MCF 10A (cell line): ENCODE data around the gene FBXW5. TPM values are rescaled to one million over a fixed set of nuclear protein-coding genes. Genes with fewer than 3 reads are reported as not detected.

ENCODE experiments used
- BruUV-seq: library from RNA; stranded (reverse); fragments of 400-500 nt; replicated peaks from 2 replicates; lab custom pipeline; 2021; lab: Mats Ljungman, UMichigan
- CTCF ChIA-PET: fragments of 300-600 bp; sonication (Branson Sonifier 250); formaldehyde crosslinking; extraction: SDS; loops from one replicate; lab custom pipeline; 2021; ENCODE audit warnings: antibody characterized with exemption, inconsistent platforms; lab: Yijun Ruan, JAX
- POLR2A ChIA-PET: fragments of 300-600, 350-650 bp; sonication (Branson Sonifier 250); formaldehyde crosslinking; extraction: SDS; loops from one replicate; lab custom pipeline; 2020; ENCODE audit warnings: antibody characterized with exemption, inconsistent platforms; lab: Yijun Ruan, JAX
- DNase-seq: peaks from one replicate; pipeline ENCODE4 v3.0.0-alpha.2; 2018; ENCODE audit not compliant: unreplicated experiment
- H3K27ac Mint-ChIP-seq: one replicate; pipeline ENCODE4 v1.8.0; 2022; ENCODE audit warnings: mild to moderate bottlenecking, low read depth, mixed read lengths; ENCODE audit not compliant: unreplicated experiment
- H3K27me3 Mint-ChIP-seq: one replicate; pipeline ENCODE4 v1.8.0; 2022; ENCODE audit warnings: mixed read lengths; ENCODE audit not compliant: insufficient read depth, unreplicated experiment
- H3K36me3 Mint-ChIP-seq: one replicate; pipeline ENCODE4 v1.8.0; 2022; ENCODE audit warnings: mild to moderate bottlenecking, moderate library complexity, mixed read lengths; ENCODE audit not compliant: insufficient read depth, unreplicated experiment
- H3K4me1 Mint-ChIP-seq: one replicate; pipeline ENCODE4 v1.8.0; 2022; ENCODE audit warnings: mixed read lengths; ENCODE audit not compliant: insufficient read depth, unreplicated experiment
- H3K4me3 Mint-ChIP-seq: one replicate; pipeline ENCODE4 v1.8.0; 2022; ENCODE audit warnings: mild to moderate bottlenecking, moderate library complexity, mixed read lengths; ENCODE audit not compliant: unreplicated experiment
- H3K9me3 Mint-ChIP-seq: one replicate; pipeline ENCODE4 v1.8.0; 2022; ENCODE audit warnings: mixed read lengths; ENCODE audit not compliant: unreplicated experiment
- intact Hi-C: fragments of 100-400 bp; cut with micrococcal nuclease; formaldehyde crosslinking; loops from 2 replicates; pipeline ENCODE4 v1.14.1; 2022
- total RNA-seq: library from RNA; stranded (reverse); gene quantifications from 2 replicates; pipeline ENCODE4 v1.2.3, GENCODE V29; 2022
- TF ChIP-seq, protein P1 (sequence below): fragments of 200-600 bp; IDR thresholded peaks from one replicate; pipeline ENCODE4 v1.8.0; 2022; ENCODE audit warnings: antibody characterized with exemption, mild to moderate bottlenecking; ENCODE audit not compliant: unreplicated experiment

FBXW5 gene
- total RNA-seq, 1 experiment from 2014 or later: 100 TPM

DNA sequence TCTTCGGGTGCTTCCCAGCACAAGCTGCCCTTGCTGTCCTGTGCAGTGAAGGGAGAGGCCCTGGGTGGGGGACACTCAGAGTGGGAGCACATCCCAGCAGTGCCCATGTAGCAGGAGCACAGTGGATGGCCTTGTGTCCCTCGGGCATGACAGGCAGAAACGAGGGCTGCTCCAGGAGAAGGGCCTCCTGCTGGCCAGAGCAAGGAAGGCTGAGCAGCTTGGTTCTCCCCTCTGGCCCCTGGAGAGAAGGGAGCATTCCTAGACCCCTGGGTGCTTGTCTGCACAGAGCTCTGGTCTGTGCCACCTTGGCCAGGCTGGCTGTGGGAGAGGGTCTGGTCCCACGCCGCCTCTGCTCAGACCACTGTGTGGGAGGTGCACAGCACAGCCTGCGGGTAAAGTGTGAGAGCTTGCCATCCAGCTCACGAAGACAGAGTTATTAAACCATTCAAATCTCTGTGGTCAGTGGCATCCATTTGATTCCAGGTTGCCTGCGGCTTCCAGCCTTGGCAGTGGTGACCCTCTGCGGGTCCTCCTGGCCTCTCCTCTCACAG, 18.3 kb downstream of the FBXW5 start:
- CTCF ChIA-PET: interaction anchor here (0.5 to 0.8 kb wide), 2 partner anchors 103 to 116 kb away, joined by 3 to 4 read pairs; no protein-coding TSS in a partner anchor
- H3K4me3 Mint-ChIP-seq: no peak overlapping the region

DNA sequence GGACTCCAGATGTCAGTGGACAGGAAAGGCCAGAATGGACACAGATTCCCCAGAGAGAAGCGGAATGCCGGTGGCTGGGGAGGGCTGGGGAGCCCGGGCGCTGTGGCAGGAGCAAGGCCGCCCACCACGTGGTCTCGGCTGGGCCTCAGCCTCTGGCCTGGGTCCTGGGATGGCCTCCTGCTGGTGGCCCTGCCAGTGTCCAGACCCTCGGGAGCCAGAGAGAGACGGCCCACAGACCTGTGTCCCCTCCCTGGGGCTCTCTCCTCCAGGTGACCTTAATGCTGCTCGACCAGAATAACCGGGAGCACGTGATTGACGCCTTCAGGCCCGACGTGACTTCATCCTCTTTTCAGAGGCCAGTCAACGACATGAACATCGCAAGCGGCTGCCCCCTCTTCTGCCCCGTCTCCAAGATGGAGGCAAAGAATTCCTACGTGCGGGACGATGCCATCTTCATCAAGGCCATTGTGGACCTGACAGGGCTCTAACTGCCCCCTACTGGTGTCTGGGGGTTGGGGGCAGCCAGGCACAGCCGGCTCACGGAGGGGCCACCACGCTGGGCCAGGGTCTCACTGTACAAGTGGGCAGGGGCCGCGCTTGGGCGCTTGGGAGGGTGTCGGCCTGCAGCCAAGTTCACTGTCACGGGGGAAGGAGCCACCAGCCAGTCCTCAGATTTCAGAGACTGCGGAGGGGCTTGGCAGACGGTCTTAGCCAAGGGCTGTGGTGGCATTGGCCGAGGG, 19.0 kb downstream of the FBXW5 start:
- Mint-ChIP-seq H3K36me3 (peaks cover 40% of the 10 kb centered on the region), H3K27ac (no peak overlapping the region), H3K27me3 (no peaks in the 10 kb centered on the region), H3K4me1 (peaks cover 6% of the 10 kb centered on the region), H3K9me3 (no peaks in the 10 kb centered on the region), H3K4me3 (no peak overlapping the region)
- CTCF ChIA-PET: interaction anchor here (0.5 kb wide), 1 partner anchor 117 kb away, joined by 3 read pairs; no protein-coding TSS in a partner anchor
- no peak for DNase-seq
- POLR2A ChIA-PET: interaction anchor here (1.0 kb wide), 1 partner anchor 12 kb away, joined by 4 read pairs; no protein-coding TSS in a partner anchor
- TF ChIP-seq, protein P1, sequence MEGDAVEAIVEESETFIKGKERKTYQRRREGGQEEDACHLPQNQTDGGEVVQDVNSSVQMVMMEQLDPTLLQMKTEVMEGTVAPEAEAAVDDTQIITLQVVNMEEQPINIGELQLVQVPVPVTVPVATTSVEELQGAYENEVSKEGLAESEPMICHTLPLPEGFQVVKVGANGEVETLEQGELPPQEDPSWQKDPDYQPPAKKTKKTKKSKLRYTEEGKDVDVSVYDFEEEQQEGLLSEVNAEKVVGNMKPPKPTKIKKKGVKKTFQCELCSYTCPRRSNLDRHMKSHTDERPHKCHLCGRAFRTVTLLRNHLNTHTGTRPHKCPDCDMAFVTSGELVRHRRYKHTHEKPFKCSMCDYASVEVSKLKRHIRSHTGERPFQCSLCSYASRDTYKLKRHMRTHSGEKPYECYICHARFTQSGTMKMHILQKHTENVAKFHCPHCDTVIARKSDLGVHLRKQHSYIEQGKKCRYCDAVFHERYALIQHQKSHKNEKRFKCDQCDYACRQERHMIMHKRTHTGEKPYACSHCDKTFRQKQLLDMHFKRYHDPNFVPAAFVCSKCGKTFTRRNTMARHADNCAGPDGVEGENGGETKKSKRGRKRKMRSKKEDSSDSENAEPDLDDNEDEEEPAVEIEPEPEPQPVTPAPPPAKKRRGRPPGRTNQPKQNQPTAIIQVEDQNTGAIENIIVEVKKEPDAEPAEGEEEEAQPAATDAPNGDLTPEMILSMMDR: no peak
- no TSS peak for BruUV-seq
- intact Hi-C loops: no loop called here

More for the DNA sequence above, 18.3 kb downstream of the FBXW5 start:
- Mint-ChIP-seq H3K9me3 (no peaks in the 10 kb centered on the region), H3K36me3 (peaks cover 37% of the 10 kb centered on the region), H3K27ac (no peak overlapping the region), H3K4me1 (peaks cover 6% of the 10 kb centered on the region), H3K27me3 (no peaks in the 10 kb centered on the region)
- intact Hi-C loops: no loop called here
- no TSS peak for BruUV-seq
- TF ChIP-seq, protein P1: no peak
- no peak for DNase-seq
- POLR2A ChIA-PET: interaction anchor here (1.0 kb wide), 1 partner anchor 11 kb away, joined by 4 read pairs; no protein-coding TSS in a partner anchor

DNA sequence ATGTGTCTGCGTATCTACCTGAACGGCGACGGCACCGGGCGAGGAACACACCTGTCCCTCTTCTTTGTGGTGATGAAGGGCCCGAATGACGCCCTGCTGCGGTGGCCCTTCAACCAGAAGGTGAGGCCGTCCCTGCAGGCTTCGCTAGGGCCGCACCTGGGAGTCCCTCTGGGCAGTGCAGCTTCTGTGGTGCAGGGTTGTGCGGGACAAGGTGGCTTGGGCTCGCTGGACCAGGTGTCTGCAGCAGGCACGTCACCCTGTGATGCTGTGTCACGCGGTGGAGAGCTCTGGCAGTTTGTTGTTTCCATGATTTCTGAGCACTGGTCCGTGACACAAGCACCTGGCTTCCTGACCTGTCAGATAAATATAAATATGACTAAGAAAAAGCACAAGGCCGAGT, 20.7 kb downstream of the FBXW5 start:
- BruUV-seq: no TSS peak
- CTCF ChIA-PET: no interaction called here
- Mint-ChIP-seq H3K27ac (no peak overlapping the region), H3K4me3 (no peak overlapping the region), H3K4me1 (peaks cover 6% of the 10 kb centered on the region), H3K9me3 (no peaks in the 10 kb centered on the region), H3K27me3 (no peaks in the 10 kb centered on the region), H3K36me3 (peaks cover 52% of the 10 kb centered on the region)
- no peak for DNase-seq
- TF ChIP-seq, protein P1: no peak
- POLR2A ChIA-PET: no interaction called here
- intact Hi-C loops: no loop called here

DNA sequence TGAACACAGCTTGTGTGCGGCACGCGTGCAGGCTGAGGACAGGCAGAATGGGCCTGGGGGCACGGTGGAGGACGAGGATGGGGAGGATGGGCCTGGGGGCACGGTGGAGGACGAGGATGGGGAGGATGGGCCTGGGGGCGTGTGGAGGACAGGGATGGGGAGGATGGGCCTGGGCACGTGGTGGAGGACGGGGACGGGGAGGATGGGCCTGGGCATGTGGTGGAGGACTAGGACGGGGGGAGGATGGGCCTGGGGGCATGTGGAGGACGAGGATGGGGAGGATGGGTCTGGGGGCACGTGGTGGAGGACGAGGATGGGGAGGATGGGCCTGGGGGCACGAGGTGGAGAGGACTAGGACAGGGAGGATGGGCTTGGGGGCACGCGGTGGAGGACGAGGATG, 22.0 kb downstream of the FBXW5 start:
- Mint-ChIP-seq H3K27me3 (no peaks in the 10 kb centered on the region), H3K4me1 (peaks cover under 1% of the 10 kb centered on the region), H3K27ac (no peak overlapping the region), H3K4me3 (no peak overlapping the region), H3K9me3 (no peaks in the 10 kb centered on the region), H3K36me3 (peaks cover 52% of the 10 kb centered on the region)
- no TSS peak for BruUV-seq
- POLR2A ChIA-PET: no interaction called here
- CTCF ChIA-PET: no interaction called here
- intact Hi-C loops: no loop called here
- TF ChIP-seq, protein P1: no peak
- DNase-seq: no peak
